Vagina (tissue), 2 donors: ENCODE measurements around the gene UBE2J1. TPM values are rescaled to one million over a fixed set of nuclear protein-coding genes. Genes with fewer than 3 reads are reported as not detected.

Experiments
- DNase-seq, 2 donors: peaks; one replicate each; pipeline ENCODE4 v3.0.0-alpha.2; 2017; ENCODE audit errors: extremely low spot score in 2 of 2
- H3K27ac ChIP-seq: fragments of 200-600 bp; sonication (generic); one replicate; pipeline ENCODE4 v1.5.1; 2019
- H3K27me3 ChIP-seq: fragments of 200-600 bp; sonication (generic); one replicate; pipeline ENCODE4 v1.5.1; 2019
- H3K36me3 ChIP-seq, 2 donors: fragments of 200-600 bp; sonication (generic); one replicate each; pipeline ENCODE4 v1.5.1; 2017 to 2019
- H3K4me1 ChIP-seq: fragments of 200-600 bp; sonication (generic); one replicate; pipeline ENCODE4 v1.5.1; 2019
- H3K4me3 ChIP-seq, 2 donors: fragments of 200-600 bp; sonication (generic); 1 replicate in 1 of 2; 2 replicates in 1 of 2; pipeline ENCODE4 v1.5.1; 2016 to 2019
- H3K9me3 ChIP-seq: fragments of 200-600 bp; sonication (generic); one replicate; pipeline ENCODE4 v1.5.1; 2019
- CTCF ChIP-seq, 3 experiments: fragments of 450-650 bp in 2 of 3; fragments of 200-600 bp in 1 of 3; sonication (generic) in 1 of 3; IDR thresholded peaks; one replicate each; pipeline ENCODE4 v1.5.1; 2017 to 2019; ENCODE audit warnings: antibody characterized with exemption in 3 of 3, mild to moderate bottlenecking in 2 of 3, moderate library complexity in 2 of 3
- POLR2A ChIP-seq, 2 donors: fragments of 450-650 bp; IDR thresholded peaks; one replicate each; pipeline ENCODE4 v1.6.1; 2017; ENCODE audit warnings: antibody characterized with exemption in 2 of 2, mild to moderate bottlenecking in 2 of 2, moderate library complexity in 2 of 2
- POLR2AphosphoS5 ChIP-seq, 2 donors: sonication (generic); formaldehyde crosslinking; IDR thresholded peaks; one replicate each; pipeline ENCODE4 v1.9.0; 2017; ENCODE audit warnings: antibody characterized with exemption in 2 of 2, mild to moderate bottlenecking in 2 of 2, low read depth in 1 of 2; ENCODE audit not compliant: insufficient read depth in 1 of 2
- intact Hi-C: fragments of 100-400 bp; cut with DNase I; formaldehyde crosslinking; loops from one replicate; pipeline ENCODE4 v1.15.1; 2023
- total RNA-seq: library from RNA; depleted of rRNA; stranded (reverse); fragments of >200 nt; gene quantifications from one replicate; pipeline ENCODE4 v1.2.3, GENCODE V29; 2016

Gene UBE2J1
- total RNA-seq, 1 donor from 2014 or later, result 23.8 TPM

- Histone ChIP-seq H3K27ac (no peak overlapping the region), H3K4me1 (no peaks in the 10 kb centered on the region), H3K4me3 (no peak overlapping the region), H3K36me3 (no peaks in the 10 kb centered on the region), H3K27me3 (no peaks in the 10 kb centered on the region), H3K9me3 (no peaks in the 10 kb centered on the region)
- no peak for TF ChIP-seq POLR2AphosphoS5 (IDR thresholded peaks at IDR 0.05; ENCODE audit: insufficient read depth in 1 of 2, low read depth in 1 of 2)
- no peak for TF ChIP-seq POLR2A (IDR thresholded peaks at IDR 0.05)
- TF ChIP-seq CTCF (IDR thresholded peaks at IDR 0.05), result no peak
- intact Hi-C loops, result no loop called here
- DNase-seq, result no peak
Observed at GRCh38 chr6:89278956-89279355, 73.6 kb downstream of the UBE2J1 start.

Other genes with a start within 250 kb of the UBE2J1 start
- gene SRSF12, start 234.7 kb downstream of the UBE2J1 start, total RNA-seq, result 0.25 TPM
- gene PM20D2, start 206.7 kb downstream of the UBE2J1 start, total RNA-seq, result 14.0 TPM
- not detected for gene GABRR1, start 135.4 kb downstream of the UBE2J1 start, total RNA-seq
- 1.5 TPM for gene GABRR2, start 37.4 kb downstream of the UBE2J1 start, total RNA-seq
- 6.4 TPM for gene RRAGD, start 59.6 kb upstream of the UBE2J1 start, total RNA-seq
- 13.3 TPM for gene ANKRD6, start 80.4 kb upstream of the UBE2J1 start, total RNA-seq